Measurements from ENCODE around the gene NDUFS1. TPM values are rescaled to one million over a fixed set of nuclear protein-coding genes. Genes with fewer than 3 reads are reported as not detected.
"Not testable (repeated sequence)": the region's sequence is repeated elsewhere in the genome, so short reads cannot be mapped to it uniquely, and the experiment has no call there.

The NDUFS1 gene
- polyA plus RNA-seq, 1 donor from 2014 or later, result 24.3 TPM

- H3K27ac Mint-ChIP-seq, result peak overlapping the region in 1 of 3 donors; percentile 51
- H3K36me3 Mint-ChIP-seq, H3K4me3 Mint-ChIP-seq, H3K27me3 Mint-ChIP-seq, H3K9me3 Mint-ChIP-seq: not testable (repeated sequence)
- H3K4me1 Mint-ChIP-seq, result peaks cover 31 to 39% (median 36%) of the 10 kb centered on the region in 3 donors
Measured at GRCh38 chr2:206077879-206078278, 81.4 kb downstream of the NDUFS1 start.

- H3K27me3 Mint-ChIP-seq, result no peaks in the 10 kb centered on the region
- no peaks in the 10 kb centered on the region for H3K9me3 Mint-ChIP-seq
- H3K36me3 Mint-ChIP-seq, result no peaks in the 10 kb centered on the region
- no peak overlapping the region for H3K27ac Mint-ChIP-seq
- H3K4me3 Mint-ChIP-seq, result no peak overlapping the region
- H3K4me1 Mint-ChIP-seq, result peaks cover 25 to 34% (median 31%) of the 10 kb centered on the region in 3 donors
Measured at GRCh38 chr2:206075113-206075512, 84.1 kb downstream of the NDUFS1 start.

GRCh38 chr2:206071807-206072206 lies 87.4 kb downstream of the NDUFS1 start:
- no peak overlapping the region for H3K4me3 Mint-ChIP-seq
- no peaks in the 10 kb centered on the region for H3K27me3 Mint-ChIP-seq
- peaks cover 3% of the 10 kb centered on the region for H3K36me3 Mint-ChIP-seq
- H3K27ac Mint-ChIP-seq, result peak overlapping the region in 1 of 3 donors; percentile 41
- H3K4me1 Mint-ChIP-seq, result peaks cover 16 to 23% (median 21%) of the 10 kb centered on the region in 3 donors
- H3K9me3 Mint-ChIP-seq, result no peaks in the 10 kb centered on the region

- H3K4me1 Mint-ChIP-seq, result peaks cover 12 to 27% (median 24%) of the 10 kb centered on the region in 3 donors
- peaks cover 5% of the 10 kb centered on the region for H3K36me3 Mint-ChIP-seq
- H3K9me3 Mint-ChIP-seq, result no peaks in the 10 kb centered on the region
- H3K27ac Mint-ChIP-seq, result no peak overlapping the region
- H3K4me3 Mint-ChIP-seq, result no peak overlapping the region
- no peaks in the 10 kb centered on the region for H3K27me3 Mint-ChIP-seq
Measured at GRCh38 chr2:206069417-206069816, 89.8 kb downstream of the NDUFS1 start.

- H3K9me3 Mint-ChIP-seq, result no peaks in the 10 kb centered on the region
- H3K4me1 Mint-ChIP-seq, result peaks cover 11 to 31% (median 24%) of the 10 kb centered on the region in 3 donors
- peaks cover 11% of the 10 kb centered on the region for H3K36me3 Mint-ChIP-seq
- H3K27me3 Mint-ChIP-seq, result no peaks in the 10 kb centered on the region
- H3K4me3 Mint-ChIP-seq, result no peak overlapping the region
- H3K27ac Mint-ChIP-seq, result no peak overlapping the region
Measured at GRCh38 chr2:206068207-206068606, 91.0 kb downstream of the NDUFS1 start.

Other genes starting within 250 kb of the NDUFS1 start
- 12.0 TPM for gene INO80D, start 73.3 kb downstream of the NDUFS1 start, polyA plus RNA-seq
- gene EEF1B2, start 451 bp upstream of the NDUFS1 start, polyA plus RNA-seq, result 1,100 TPM
- gene ZDBF2, start 115.2 kb upstream of the NDUFS1 start, polyA plus RNA-seq, result 4.9 TPM